Measurements from ENCODE around the gene CD96. TPM values are rescaled to one million over a fixed set of nuclear protein-coding genes. Genes with fewer than 3 reads are reported as not detected.

The CD96 gene
- total RNA-seq, 1 experiment from 2014 or later, result not detected

DNA sequence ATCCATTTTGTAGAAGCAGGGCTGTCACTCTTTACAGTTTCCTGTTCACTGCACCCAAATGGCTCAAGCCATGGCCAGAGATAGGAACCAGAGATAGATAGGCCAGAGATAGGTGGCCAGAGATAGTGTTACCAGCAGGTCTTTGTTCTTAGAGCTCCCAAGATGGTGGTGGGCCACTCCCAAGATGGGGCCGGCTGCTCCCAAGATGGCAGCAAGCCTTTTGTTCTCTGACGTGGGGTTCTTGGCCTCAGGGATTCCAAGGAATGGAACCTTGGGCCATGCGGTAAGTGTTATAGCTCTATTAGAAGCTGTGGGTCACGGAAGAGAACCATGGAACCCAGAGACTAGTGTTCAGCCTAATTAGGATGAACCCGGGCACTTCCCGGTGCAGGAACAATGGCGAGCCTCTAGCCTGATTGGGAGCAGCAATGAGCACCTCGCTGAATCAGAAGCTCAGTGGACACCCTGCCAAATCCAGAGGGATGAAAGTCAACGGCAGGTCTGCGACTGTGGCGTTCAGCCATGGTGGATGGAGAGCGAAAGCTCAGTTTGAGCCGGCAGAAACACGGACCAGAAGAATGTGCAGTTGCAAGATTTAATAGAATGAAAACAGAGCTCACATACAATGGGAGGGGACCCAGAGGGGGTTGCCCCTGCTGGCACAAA is 45.0 kb upstream of the CD96 start:
- H3K27me3 ChIP-seq (ENCODE audit: insufficient read depth, low read length), result no peaks in the 10 kb centered on the region
- H3K27me3 Mint-ChIP-seq (ENCODE audit: low read depth), result no peaks in the 10 kb centered on the region
- no peaks in the 10 kb centered on the region for H3K4me1 ChIP-seq (ENCODE audit: insufficient read depth, low read length)
- no peak for DNase-seq
- H2BK15ac ChIP-seq (ENCODE audit: low read depth, low read length), result no peak overlapping the region
- H2BK5ac ChIP-seq (ENCODE audit: insufficient read length, low read length), result no peak overlapping the region
- peaks cover 5 to 9% of the 10 kb centered on the region in 2 experiments; a peak in 3 of 4 replicates for H3K4me1 Mint-ChIP-seq
- no peak overlapping the region for H3K4me3 Mint-ChIP-seq
- no peak overlapping the region for H4K91ac ChIP-seq (ENCODE audit: insufficient read length, low read depth, low read length)
- H3K4ac ChIP-seq (ENCODE audit: low read depth, low read length), result no peak overlapping the region
- TF ChIP-seq, protein P1, sequence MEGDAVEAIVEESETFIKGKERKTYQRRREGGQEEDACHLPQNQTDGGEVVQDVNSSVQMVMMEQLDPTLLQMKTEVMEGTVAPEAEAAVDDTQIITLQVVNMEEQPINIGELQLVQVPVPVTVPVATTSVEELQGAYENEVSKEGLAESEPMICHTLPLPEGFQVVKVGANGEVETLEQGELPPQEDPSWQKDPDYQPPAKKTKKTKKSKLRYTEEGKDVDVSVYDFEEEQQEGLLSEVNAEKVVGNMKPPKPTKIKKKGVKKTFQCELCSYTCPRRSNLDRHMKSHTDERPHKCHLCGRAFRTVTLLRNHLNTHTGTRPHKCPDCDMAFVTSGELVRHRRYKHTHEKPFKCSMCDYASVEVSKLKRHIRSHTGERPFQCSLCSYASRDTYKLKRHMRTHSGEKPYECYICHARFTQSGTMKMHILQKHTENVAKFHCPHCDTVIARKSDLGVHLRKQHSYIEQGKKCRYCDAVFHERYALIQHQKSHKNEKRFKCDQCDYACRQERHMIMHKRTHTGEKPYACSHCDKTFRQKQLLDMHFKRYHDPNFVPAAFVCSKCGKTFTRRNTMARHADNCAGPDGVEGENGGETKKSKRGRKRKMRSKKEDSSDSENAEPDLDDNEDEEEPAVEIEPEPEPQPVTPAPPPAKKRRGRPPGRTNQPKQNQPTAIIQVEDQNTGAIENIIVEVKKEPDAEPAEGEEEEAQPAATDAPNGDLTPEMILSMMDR (conservative IDR thresholded peaks at IDR 0.05), result no peak
- H3K79me1 ChIP-seq (ENCODE audit: insufficient read depth, low read depth, low read length, poor library complexity, severe bottlenecking), result no peaks in the 10 kb centered on the region
- H3K23me2 ChIP-seq (ENCODE audit: insufficient read length, low read depth, low read length, poor library complexity, severe bottlenecking), result no peaks in the 10 kb centered on the region
- no peak overlapping the region for H3K18ac ChIP-seq (ENCODE audit: insufficient read length, low read depth, low read length)
- no peak overlapping the region for H4K8ac ChIP-seq (replicated peaks; ENCODE audit: insufficient read length, low read depth, low read length)
- H3K9ac ChIP-seq (ENCODE audit: extremely low read depth, insufficient read length, low read length), result no peak overlapping the region
- peak overlapping the region; percentile 38 for H2BK120ac ChIP-seq (ENCODE audit: low read depth, low read length, poor library complexity, severe bottlenecking)
- no peak overlapping the region for H4K5ac ChIP-seq (ENCODE audit: insufficient read length, low read depth, low read length)
- H2BK20ac ChIP-seq (ENCODE audit: low read depth, low read length, poor library complexity, severe bottlenecking), result no peak overlapping the region
- no peak overlapping the region for H2BK12ac ChIP-seq (ENCODE audit: insufficient read length, low read depth, low read length)
- no peak overlapping the region; a peak in 2 of 7 replicates for H3K27ac Mint-ChIP-seq
- no peaks in the 10 kb centered on the region for H4K20me1 ChIP-seq (ENCODE audit: control insufficient read depth, insufficient read depth, insufficient read length)
- no peaks in the 10 kb centered on the region for H3K79me2 ChIP-seq (ENCODE audit: insufficient read depth, low read length)
- no peak overlapping the region for H2AK5ac ChIP-seq (ENCODE audit: insufficient read length, low read length)
- no peak overlapping the region for H3T11ph ChIP-seq (ENCODE audit: low read length)
- no peak overlapping the region for H3K14ac ChIP-seq (ENCODE audit: insufficient read depth, low read length)
- no peak overlapping the region for H3K27ac ChIP-seq (ENCODE audit: insufficient read length, low read depth, low read length)
- H3K36me3 Mint-ChIP-seq (ENCODE audit: insufficient read depth in 1 of 3, low read depth in 3 of 3), result no peaks in the 10 kb centered on the region; a peak in 1 of 7 replicates
- no peak overlapping the region for H3K23ac ChIP-seq (ENCODE audit: insufficient read length, low read depth, low read length)
- no peak overlapping the region for H3K4me2 ChIP-seq (ENCODE audit: insufficient read depth, insufficient read length, low read length)
- no CpG with 5 or more reads among the region's 14 CpGs for WGBS (ENCODE audit: extremely low coverage, insufficient read length, low lambda C conversion rate)
- H3K9me3 ChIP-seq (ENCODE audit: control insufficient read depth, low read depth, low read length), result no peaks in the 10 kb centered on the region
- H3K9me3 Mint-ChIP-seq, result no peaks in the 10 kb centered on the region; a peak in 1 of 5 replicates
- H3K56ac ChIP-seq (ENCODE audit: insufficient read length, low read depth, low read length), result no peak overlapping the region
- H2AFZ ChIP-seq (ENCODE audit: low read length), result no peak overlapping the region
